Ovary (tissue), 3 donors: ENCODE results near the gene ABCG2.

Experiments used
- EP300 ChIP-seq: sonication (generic); formaldehyde crosslinking; IDR thresholded peaks from one replicate; pipeline ENCODE4 v1.6.1; 2017; ENCODE audit warnings: antibody characterized with exemption
- POLR2A ChIP-seq: fragments of 450-650 bp; IDR thresholded peaks from one replicate; pipeline ENCODE4 v1.6.1; 2017; ENCODE audit warnings: antibody characterized with exemption, mild to moderate bottlenecking, moderate library complexity
- TF ChIP-seq, protein P1 (sequence below), 3 donors: fragments of 450-650 bp in 2 of 3; fragments of 200-600 bp in 1 of 3; IDR thresholded peaks; one replicate each; pipeline versions ENCODE4 v1.5.1 to v1.8.0; 2016 to 2022; ENCODE audit warnings: antibody characterized with exemption in 3 of 3, mild to moderate bottlenecking in 1 of 3
- donor health status: DM: no; HTN: no; CAD: no.

DNA sequence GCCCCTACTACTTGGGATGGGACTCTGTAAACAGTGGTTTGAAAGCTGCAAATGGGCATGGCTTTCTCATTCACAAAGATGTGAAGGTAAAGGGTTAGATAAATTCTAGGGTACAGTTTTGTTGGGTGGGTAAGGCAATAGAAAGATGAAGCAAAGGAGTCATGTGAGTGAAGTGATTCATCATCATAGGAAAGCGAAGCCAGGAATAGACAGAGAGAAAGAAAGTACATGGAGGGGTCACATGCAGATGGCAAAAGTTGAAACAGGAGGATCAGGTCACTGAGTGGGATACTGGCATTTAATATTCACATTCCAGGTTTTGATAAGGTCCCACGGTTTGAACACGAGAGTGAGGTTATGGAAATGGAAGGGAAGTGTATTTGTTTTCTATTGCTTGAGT, 8.2 kb upstream of the ABCG2 start:
- TF ChIP-seq EP300 (no peak), POLR2A (no peak)
- TF ChIP-seq, protein P1, sequence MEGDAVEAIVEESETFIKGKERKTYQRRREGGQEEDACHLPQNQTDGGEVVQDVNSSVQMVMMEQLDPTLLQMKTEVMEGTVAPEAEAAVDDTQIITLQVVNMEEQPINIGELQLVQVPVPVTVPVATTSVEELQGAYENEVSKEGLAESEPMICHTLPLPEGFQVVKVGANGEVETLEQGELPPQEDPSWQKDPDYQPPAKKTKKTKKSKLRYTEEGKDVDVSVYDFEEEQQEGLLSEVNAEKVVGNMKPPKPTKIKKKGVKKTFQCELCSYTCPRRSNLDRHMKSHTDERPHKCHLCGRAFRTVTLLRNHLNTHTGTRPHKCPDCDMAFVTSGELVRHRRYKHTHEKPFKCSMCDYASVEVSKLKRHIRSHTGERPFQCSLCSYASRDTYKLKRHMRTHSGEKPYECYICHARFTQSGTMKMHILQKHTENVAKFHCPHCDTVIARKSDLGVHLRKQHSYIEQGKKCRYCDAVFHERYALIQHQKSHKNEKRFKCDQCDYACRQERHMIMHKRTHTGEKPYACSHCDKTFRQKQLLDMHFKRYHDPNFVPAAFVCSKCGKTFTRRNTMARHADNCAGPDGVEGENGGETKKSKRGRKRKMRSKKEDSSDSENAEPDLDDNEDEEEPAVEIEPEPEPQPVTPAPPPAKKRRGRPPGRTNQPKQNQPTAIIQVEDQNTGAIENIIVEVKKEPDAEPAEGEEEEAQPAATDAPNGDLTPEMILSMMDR (IDR thresholded peaks at IDR 0.05), result no peak
